BJ (cell line): ENCODE results near the gene APOA4. TPM values are rescaled to one million over a fixed set of nuclear protein-coding genes. Genes with fewer than 3 reads are reported as not detected.
"Not testable (repeated sequence)": the region's sequence is repeated elsewhere in the genome, so short reads cannot be mapped to it uniquely, and the experiment has no call there.

Source experiments
- CTCF ChIA-PET: fragments of 350-600 bp; formaldehyde crosslinking; extraction: SDS; loops from one replicate; lab custom pipeline; 2021; ENCODE audit warnings: antibody characterized with exemption, inconsistent platforms; lab: Yijun Ruan, JAX
- POLR2A ChIA-PET: fragments of 300-600 bp; sonication (Branson Sonifier 250); formaldehyde crosslinking; extraction: SDS; loops from one replicate; lab custom pipeline; 2021; ENCODE audit warnings: antibody characterized with exemption; lab: Charles Lee
- DNase-seq: peaks from one replicate; pipeline ENCODE4 v3.0.0-alpha.2; 2011; ENCODE audit warnings: low read depth
- H3K27me3 ChIP-seq: 2 replicates; pipeline ENCODE4 v1.6.0; 2011; ENCODE audit warnings: low read length; ENCODE audit not compliant: control insufficient read depth, insufficient read depth
- H3K36me3 ChIP-seq: 2 replicates; pipeline ENCODE4 v1.5.1; 2011; ENCODE audit warnings: low read length; ENCODE audit not compliant: control insufficient read depth, insufficient read depth
- H3K4me3 ChIP-seq: 2 replicates; pipeline ENCODE4 v1.5.1; 2011; ENCODE audit warnings: low read depth, mild to moderate bottlenecking, control low read depth, low read length
- polyA plus RNA-seq: library from polyadenylated mRNA; depleted of rRNA; stranded (reverse); fragments of >200 nt; gene quantifications from 2 replicates; pipeline ENCODE4 v1.2.3, GENCODE V29; 2011
- TF ChIP-seq, protein P1 (sequence below): IDR thresholded peaks from 2 replicates; pipeline ENCODE4 v1.5.1; 2011; ENCODE audit warnings: low read depth, mild to moderate bottlenecking, control low read depth, inconsistent platforms, low read length, moderate library complexity; ENCODE audit not compliant: insufficient read depth

The APOA4 gene
- polyA plus RNA-seq, 1 experiment = not detected

DNA sequence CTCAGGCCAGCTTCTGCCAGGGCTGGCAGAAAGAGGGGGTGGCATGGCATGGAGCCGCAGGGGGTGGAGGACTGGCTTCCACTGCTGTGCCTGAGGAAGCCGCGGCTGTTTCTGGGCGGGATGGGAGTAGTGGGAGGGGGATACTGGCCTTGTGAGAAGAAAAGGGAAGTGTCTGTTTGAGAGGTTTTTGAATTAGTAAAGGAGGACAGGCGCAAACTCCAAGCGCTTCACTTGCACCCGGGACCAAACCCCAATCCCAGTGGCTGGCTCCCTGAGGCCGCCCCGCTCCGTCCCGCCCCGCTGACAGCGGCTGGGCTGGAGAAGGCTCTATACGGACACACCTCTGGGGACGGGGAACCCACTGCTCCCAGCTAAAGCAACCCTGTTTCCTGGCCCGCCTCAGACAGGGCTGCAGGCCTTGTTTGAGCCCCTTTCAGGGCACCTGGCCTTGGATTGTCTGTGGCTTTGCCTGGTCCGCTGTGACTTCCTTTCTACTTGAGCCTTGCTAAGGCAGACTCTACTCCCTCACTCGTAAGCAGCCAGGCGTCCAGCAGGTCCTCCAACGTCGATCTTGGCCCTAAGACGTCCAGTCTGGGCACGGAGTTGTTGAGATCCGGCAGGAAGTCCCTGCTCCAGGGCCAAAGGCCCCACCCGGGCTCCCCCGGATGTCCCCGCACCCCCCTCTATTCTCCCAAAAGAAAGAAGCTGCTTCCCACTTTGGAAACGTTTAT is 12.1 kb upstream of the APOA4 start:
- Histone ChIP-seq H3K36me3 (no peaks in the 10 kb centered on the region), H3K4me3 (no peak overlapping the region; the same call in 1 of the 2 replicates), H3K27me3 (no peaks in the 10 kb centered on the region)
- ChIA-PET POLR2A (no interaction called here), CTCF (interaction anchor here (0.6 to 3.3 kb wide), 21 partner anchors 10 to 392 kb away, joined by 3 to 34 read pairs (median 4); partner anchors contain the start of genes APOA4, APOA5, PAFAH1B2 and ZPR1)
- DNase-seq = no peak
- TF ChIP-seq, protein P1, sequence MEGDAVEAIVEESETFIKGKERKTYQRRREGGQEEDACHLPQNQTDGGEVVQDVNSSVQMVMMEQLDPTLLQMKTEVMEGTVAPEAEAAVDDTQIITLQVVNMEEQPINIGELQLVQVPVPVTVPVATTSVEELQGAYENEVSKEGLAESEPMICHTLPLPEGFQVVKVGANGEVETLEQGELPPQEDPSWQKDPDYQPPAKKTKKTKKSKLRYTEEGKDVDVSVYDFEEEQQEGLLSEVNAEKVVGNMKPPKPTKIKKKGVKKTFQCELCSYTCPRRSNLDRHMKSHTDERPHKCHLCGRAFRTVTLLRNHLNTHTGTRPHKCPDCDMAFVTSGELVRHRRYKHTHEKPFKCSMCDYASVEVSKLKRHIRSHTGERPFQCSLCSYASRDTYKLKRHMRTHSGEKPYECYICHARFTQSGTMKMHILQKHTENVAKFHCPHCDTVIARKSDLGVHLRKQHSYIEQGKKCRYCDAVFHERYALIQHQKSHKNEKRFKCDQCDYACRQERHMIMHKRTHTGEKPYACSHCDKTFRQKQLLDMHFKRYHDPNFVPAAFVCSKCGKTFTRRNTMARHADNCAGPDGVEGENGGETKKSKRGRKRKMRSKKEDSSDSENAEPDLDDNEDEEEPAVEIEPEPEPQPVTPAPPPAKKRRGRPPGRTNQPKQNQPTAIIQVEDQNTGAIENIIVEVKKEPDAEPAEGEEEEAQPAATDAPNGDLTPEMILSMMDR = no peak

DNA sequence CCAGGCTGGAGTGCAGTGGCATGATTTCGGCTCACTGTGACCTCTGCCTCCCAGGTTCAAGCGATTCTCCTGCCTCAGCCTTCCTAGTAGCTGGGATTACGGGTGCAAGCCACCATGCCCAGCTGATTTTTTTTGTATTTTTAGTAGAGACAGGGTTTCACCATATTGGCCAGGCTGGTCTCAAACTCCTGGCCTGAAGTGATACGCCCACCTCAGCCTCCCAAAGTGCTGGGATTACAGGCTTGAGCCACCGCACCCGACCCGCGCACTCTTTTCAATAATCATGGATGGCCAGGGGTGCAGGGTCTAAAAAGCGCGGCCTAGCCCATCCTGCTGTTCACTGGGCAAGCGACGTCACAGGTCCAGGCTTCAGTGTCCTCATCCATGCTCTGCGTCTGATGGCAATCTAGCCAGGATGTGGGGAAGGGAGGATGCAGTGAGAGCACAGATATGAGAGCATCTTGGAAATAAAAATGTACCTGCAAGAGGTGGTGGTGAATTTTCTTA is 11.5 kb upstream of the APOA4 start:
- POLR2A ChIA-PET, H3K36me3 ChIP-seq: not testable (repeated sequence)
- CTCF ChIA-PET = interaction anchor here (1.1 to 3.3 kb wide), 3 partner anchors 18 to 43 kb away, joined by 5 to 34 read pairs (median 19); partner anchors contain the start of gene APOA5

DNA sequence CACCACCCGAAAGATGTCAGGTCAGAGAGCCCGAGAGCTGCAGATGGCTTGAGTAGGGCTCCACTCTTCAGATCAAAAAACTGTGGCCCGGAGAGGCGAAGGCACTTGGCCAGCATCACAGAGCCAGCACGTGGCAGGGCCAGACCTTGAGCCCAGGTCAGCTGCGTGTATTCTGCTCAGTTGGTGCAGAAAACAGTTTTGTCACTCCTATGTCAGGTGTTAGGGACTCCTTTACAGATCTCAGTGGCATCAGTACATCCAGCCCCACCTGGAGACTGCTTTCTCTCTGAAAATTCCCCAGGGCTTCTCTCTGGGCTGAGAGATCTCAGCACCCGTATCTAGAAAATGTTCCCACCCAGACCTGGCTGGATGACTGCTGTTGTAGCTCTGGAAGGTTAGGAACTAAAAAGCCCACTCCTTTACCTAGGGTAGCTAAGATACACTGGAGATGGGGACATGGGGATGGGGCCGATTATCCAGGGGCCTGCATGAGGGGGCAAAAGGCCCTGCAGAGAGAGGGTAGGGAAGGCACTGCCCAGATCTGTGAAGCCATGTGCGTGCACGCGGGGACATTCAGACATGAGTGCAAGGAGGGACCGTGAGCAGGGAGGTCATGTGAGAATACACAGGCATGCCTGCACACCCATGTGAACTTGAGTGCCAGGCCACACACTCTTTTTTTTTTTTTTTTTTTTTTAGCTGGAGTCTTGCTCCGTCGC is 10.9 kb upstream of the APOA4 start:
- POLR2A ChIA-PET = no interaction called here
- DNase-seq = no peak
- Histone ChIP-seq H3K27me3 (no peaks in the 10 kb centered on the region), H3K36me3 (no peaks in the 10 kb centered on the region), H3K4me3 (no peak overlapping the region)
- CTCF ChIA-PET = interaction anchor here (1.1 kb wide), 1 partner anchor 43 kb away, joined by 5 read pairs; the partner anchor contains the start of gene APOA5
- TF ChIP-seq, protein P1 = no peak

More for the DNA sequence above, 11.5 kb upstream of the APOA4 start:
- not testable (repeated sequence) for H3K4me3 ChIP-seq, DNase-seq, H3K27me3 ChIP-seq

DNA sequence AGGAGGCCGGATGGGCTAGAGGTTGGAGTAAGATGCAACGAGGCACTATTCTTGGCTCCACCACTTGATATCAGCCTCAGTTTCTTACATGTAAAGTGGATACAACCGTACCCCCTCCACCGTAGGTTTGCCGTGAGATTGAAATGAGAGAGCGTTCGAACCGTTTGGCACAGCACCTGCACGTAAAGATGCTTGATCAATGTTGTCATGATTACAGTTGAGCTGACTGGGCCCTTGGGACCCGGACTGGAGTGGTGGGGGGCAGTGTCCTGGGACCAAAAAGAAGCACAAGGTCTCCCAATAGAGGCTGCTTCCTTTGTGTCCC is 10.3 kb upstream of the APOA4 start:
- ChIA-PET CTCF (interaction anchor here (1.1 kb wide), 1 partner anchor 42 kb away, joined by 5 read pairs; the partner anchor contains the start of gene APOA5), POLR2A (no interaction called here)
- H3K27me3 ChIP-seq = no peaks in the 10 kb centered on the region
- TF ChIP-seq, protein P1 = no peak
- H3K36me3 ChIP-seq = no peaks in the 10 kb centered on the region
- no peak overlapping the region for H3K4me3 ChIP-seq
- DNase-seq = no peak

DNA sequence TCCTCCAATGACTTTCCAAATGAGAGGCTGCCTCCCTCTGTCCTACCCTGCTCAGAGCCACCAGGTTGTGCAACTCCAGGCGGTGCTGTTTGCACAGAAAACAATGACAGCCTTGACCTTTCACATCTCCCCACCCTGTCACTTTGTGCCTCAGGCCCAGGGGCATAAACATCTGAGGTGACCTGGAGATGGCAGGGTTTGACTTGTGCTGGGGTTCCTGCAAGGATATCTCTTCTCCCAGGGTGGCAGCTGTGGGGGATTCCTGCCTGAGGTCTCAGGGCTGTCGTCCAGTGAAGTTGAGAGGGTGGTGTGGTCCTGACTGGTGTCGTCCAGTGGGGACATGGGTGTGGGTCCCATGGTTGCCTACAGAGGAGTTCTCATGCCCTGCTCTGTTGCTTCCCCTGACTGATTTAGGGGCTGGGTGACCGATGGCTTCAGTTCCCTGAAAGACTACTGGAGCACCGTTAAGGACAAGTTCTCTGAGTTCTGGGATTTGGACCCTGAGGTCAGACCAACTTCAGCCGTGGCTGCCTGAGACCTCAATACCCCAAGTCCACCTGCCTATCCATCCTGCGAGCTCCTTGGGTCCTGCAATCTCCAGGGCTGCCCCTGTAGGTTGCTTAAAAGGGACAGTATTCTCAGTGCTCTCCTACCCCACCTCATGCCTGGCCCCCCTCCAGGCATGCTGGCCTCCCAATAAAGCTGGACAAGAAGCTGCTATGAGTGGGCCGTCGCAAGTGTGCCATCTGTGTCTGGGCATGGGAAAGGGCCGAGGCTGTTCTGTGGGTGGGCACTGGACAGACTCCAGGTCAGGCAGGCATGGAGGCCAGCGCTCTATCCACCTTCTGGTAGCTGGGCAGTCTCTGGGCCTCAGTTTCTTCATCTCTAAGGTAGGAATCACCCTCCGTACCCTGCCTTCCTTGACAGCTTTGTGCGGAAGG is 9.5 kb upstream of the APOA4 start:
- TF ChIP-seq, protein P1 = no peak
- CTCF ChIA-PET = no interaction called here

More for the DNA sequence above, 9.5 kb upstream of the APOA4 start:
- Histone ChIP-seq H3K4me3 (no peak overlapping the region), H3K27me3 (no peaks in the 10 kb centered on the region), H3K36me3 (no peaks in the 10 kb centered on the region)
- no peak for DNase-seq
- POLR2A ChIA-PET = no interaction called here
